GM19397 (cell line): Measurements from ENCODE around the gene MMP24.

ENCODE experiments used
- ATAC-seq: cut with Tn5 transposase; IDR thresholded peaks from one replicate; pipeline ENCODE4 v1.9.1; 2021; ENCODE audit warnings: mild to moderate bottlenecking, moderate library complexity; ENCODE audit not compliant: unreplicated experiment

MMP24 gene

GRCh38 chr20:35277531-35278395 is 51.3 kb downstream of the MMP24 start, which contains the start of gene MMP24OS:
Gene MMP24OS (minus strand): TSS chr20:35278122. CDS start chr20:35277929, 193 bp downstream.
- peak; percentile 82 for ATAC-seq

- no peak for ATAC-seq
These were observed 52.5 kb downstream of the MMP24 start for GRCh38 chr20:35279040-35279439.

- ATAC-seq = no peak
These were observed 53.2 kb downstream of the MMP24 start for GRCh38 chr20:35279533-35280174.

GRCh38 chr20:35280523-35280922 is 54.0 kb downstream of the MMP24 start:
- ATAC-seq = no peak

GRCh38 chr20:35281506-35282101 is 55.1 kb downstream of the MMP24 start:
- no peak for ATAC-seq

GRCh38 chr20:35283441-35284266 is 57.2 kb downstream of the MMP24 start:
- peak; percentile 15 for ATAC-seq

GRCh38 chr20:35284267-35284991 is 57.9 kb downstream of the MMP24 start, which contains the start of gene EIF6:
Gene EIF6 (minus strand): TSS chr20:35284772. CDS start chr20:35284487, 285 bp downstream.
- peak; percentile 82 for ATAC-seq

- no peak for ATAC-seq
These were observed 58.7 kb downstream of the MMP24 start for GRCh38 chr20:35284992-35285805.

GRCh38 chr20:35285806-35286076 is 59.3 kb downstream of the MMP24 start:
- no peak for ATAC-seq

GRCh38 chr20:35286077-35286898 is 59.8 kb downstream of the MMP24 start:
- ATAC-seq = no peak

GRCh38 chr20:35286899-35287508 is 60.5 kb downstream of the MMP24 start:
- ATAC-seq = no peak

- no peak for ATAC-seq
These were observed 61.2 kb downstream of the MMP24 start for GRCh38 chr20:35287509-35288324.

- no peak for ATAC-seq
These were observed 62.0 kb downstream of the MMP24 start for GRCh38 chr20:35288325-35289060.

- ATAC-seq = no peak
These were observed 63.8 kb downstream of the MMP24 start for GRCh38 chr20:35290186-35290886.

GRCh38 chr20:35290887-35291417 is 64.5 kb downstream of the MMP24 start:
- ATAC-seq = no peak
